NT2/D1 (cell line): ENCODE results near the gene ARHGAP30.

Source experiments
- DNase-seq: peaks from one replicate; pipeline ENCODE4 v3.0.0-alpha.2; 2011; ENCODE audit warnings: low read depth, low spot score
- H3K27me3 ChIP-seq: 2 replicates; pipeline ENCODE4 v1.6.0; 2011; ENCODE audit warnings: mild to moderate bottlenecking; ENCODE audit not compliant: insufficient read length, insufficient read depth
- H3K36me3 ChIP-seq: 2 replicates; pipeline ENCODE4 v1.6.1; 2011; ENCODE audit warnings: mild to moderate bottlenecking, low read length, mixed read lengths; ENCODE audit not compliant: insufficient read depth, insufficient read length
- H3K4me1 ChIP-seq: 2 replicates; pipeline ENCODE4 v1.5.1; 2011; ENCODE audit not compliant: insufficient read depth, insufficient read length
- H3K4me3 ChIP-seq: 2 replicates; pipeline ENCODE4 v1.5.1; 2011; ENCODE audit warnings: low read depth; ENCODE audit not compliant: insufficient read length
- H3K9ac ChIP-seq: 2 replicates; pipeline ENCODE4 v1.6.0; 2011; ENCODE audit warnings: low read depth; ENCODE audit not compliant: insufficient read length
- H3K9me3 ChIP-seq: 2 replicates; pipeline ENCODE4 v1.5.1; 2011; ENCODE audit warnings: mild to moderate bottlenecking, low read length; ENCODE audit not compliant: insufficient read depth
- SUZ12 ChIP-seq: IDR thresholded peaks from 2 replicates; pipeline ENCODE4 v1.6.1; 2011; ENCODE audit not compliant: insufficient read length, insufficient read depth; ENCODE audit errors: extremely low read depth
- YY1 ChIP-seq: IDR thresholded peaks from 2 replicates; pipeline ENCODE4 v1.6.1; 2011; ENCODE audit not compliant: insufficient read length, insufficient read depth
- ZNF274 ChIP-seq: IDR thresholded peaks from 2 replicates; pipeline ENCODE4 v1.6.1; 2011; ENCODE audit warnings: mild to moderate bottlenecking, low read depth, low read length

The ARHGAP30 gene

GRCh38 chr1:161088587-161089110, 19.0 kb upstream of the ARHGAP30 start:
- TF ChIP-seq SUZ12 (no peak), ZNF274 (no peak), YY1 (no peak)
- Histone ChIP-seq H3K27me3 (no peaks in the 10 kb centered on the region), H3K36me3 (no peaks in the 10 kb centered on the region), H3K4me1 (peaks cover 33% of the 10 kb centered on the region), H3K4me3 (no peak overlapping the region), H3K9me3 (no peaks in the 10 kb centered on the region), H3K9ac (no peak overlapping the region)
- no peak for DNase-seq

- Histone ChIP-seq H3K9ac (no peak overlapping the region), H3K4me1 (peaks cover 43% of the 10 kb centered on the region), H3K9me3 (no peaks in the 10 kb centered on the region), H3K36me3 (no peaks in the 10 kb centered on the region), H3K27me3 (no peaks in the 10 kb centered on the region), H3K4me3 (no peak overlapping the region)
- DNase-seq, result peak; percentile 36
- TF ChIP-seq YY1 (no peak), ZNF274 (no peak), SUZ12 (no peak)
These were observed 16.8 kb upstream of the ARHGAP30 start for GRCh38 chr1:161086457-161086856.

GRCh38 chr1:161085165-161085564, 15.5 kb upstream of the ARHGAP30 start:
- Histone ChIP-seq H3K9me3 (no peaks in the 10 kb centered on the region), H3K36me3 (no peaks in the 10 kb centered on the region), H3K27me3 (no peaks in the 10 kb centered on the region), H3K4me3 (no peak overlapping the region), H3K9ac (peak overlapping the region; percentile 58), H3K4me1 (peaks cover 47% of the 10 kb centered on the region)
- no peak for DNase-seq
- no peak for TF ChIP-seq YY1
- TF ChIP-seq SUZ12, result no peak
- no peak for TF ChIP-seq ZNF274

- no peak for DNase-seq
- Histone ChIP-seq H3K4me1 (peaks cover 51% of the 10 kb centered on the region), H3K4me3 (no peak overlapping the region), H3K27me3 (no peaks in the 10 kb centered on the region), H3K9me3 (no peaks in the 10 kb centered on the region), H3K9ac (peak overlapping the region; percentile 58), H3K36me3 (no peaks in the 10 kb centered on the region)
- no peak for TF ChIP-seq ZNF274
- TF ChIP-seq SUZ12, result no peak
- no peak for TF ChIP-seq YY1
These were observed 14.9 kb upstream of the ARHGAP30 start for GRCh38 chr1:161084597-161084988.

- peak overlapping the region; percentile 34 for H3K9ac ChIP-seq
These were observed 14.3 kb upstream of the ARHGAP30 start for GRCh38 chr1:161083748-161084596.

GRCh38 chr1:161082996-161083747, 13.5 kb upstream of the ARHGAP30 start:
- DNase-seq, result no peak
- Histone ChIP-seq H3K9ac (no peak overlapping the region), H3K4me3 (no peak overlapping the region), H3K4me1 (peaks cover 44% of the 10 kb centered on the region), H3K36me3 (no peaks in the 10 kb centered on the region), H3K9me3 (no peaks in the 10 kb centered on the region), H3K27me3 (no peaks in the 10 kb centered on the region)
- TF ChIP-seq SUZ12, result no peak
- TF ChIP-seq YY1, result no peak
- TF ChIP-seq ZNF274, result no peak

More at GRCh38 chr1:161083748-161084596, 14.3 kb upstream of the ARHGAP30 start:
- Histone ChIP-seq H3K36me3 (no peaks in the 10 kb centered on the region), H3K27me3 (no peaks in the 10 kb centered on the region), H3K4me3 (no peak overlapping the region), H3K9me3 (no peaks in the 10 kb centered on the region), H3K4me1 (peaks cover 47% of the 10 kb centered on the region)
- no peak for DNase-seq
- TF ChIP-seq SUZ12 (no peak), ZNF274 (no peak), YY1 (no peak)

- Histone ChIP-seq H3K36me3 (no peaks in the 10 kb centered on the region), H3K9ac (no peak overlapping the region), H3K4me1 (peaks cover 44% of the 10 kb centered on the region), H3K27me3 (no peaks in the 10 kb centered on the region), H3K4me3 (no peak overlapping the region), H3K9me3 (no peaks in the 10 kb centered on the region)
- TF ChIP-seq ZNF274 (no peak), YY1 (no peak), SUZ12 (no peak)
- DNase-seq, result no peak
These were observed 12.8 kb upstream of the ARHGAP30 start for GRCh38 chr1:161082483-161082882.
